ENCODE data around the gene UFC1. TPM values are rescaled to one million over a fixed set of nuclear protein-coding genes. Genes with fewer than 3 reads are reported as not detected.

UFC1 gene
- total and polyA plus RNA-seq, 2 donors (not counting 1 experiment from before 2014, with no cell fraction given): 91.0 to 128 TPM

- H3K9me3 Mint-ChIP-seq (ENCODE audit: insufficient read depth): no peaks in the 10 kb centered on the region
- H3K27me3 ChIP-seq (replicated peaks in 1 of 4; ENCODE audit: control extremely low read depth in 1 of 4, control insufficient read depth in 3 of 4, insufficient read depth in 4 of 4, low read length in 3 of 4): no peaks in the 10 kb centered on the region
- peaks cover 26% of the 10 kb centered on the region for H3K79me2 ChIP-seq (ENCODE audit: control insufficient read depth, insufficient read depth, low read length)
- H3K27me3 Mint-ChIP-seq: no peaks in the 10 kb centered on the region
- no peak overlapping the region for H3K4me3 Mint-ChIP-seq
- no peaks in the 10 kb centered on the region for H3K9me3 ChIP-seq (ENCODE audit: control extremely low read depth in 1 of 3, control insufficient read depth in 2 of 3, insufficient read depth in 1 of 3, low read length in 2 of 3)
- H3K27ac Mint-ChIP-seq: peak overlapping the region; percentile 61
- no peak overlapping the region for H3K4me2 ChIP-seq (replicated peaks; ENCODE audit: low read depth, low read length, poor library complexity, severe bottlenecking)
- H4K20me1 ChIP-seq (ENCODE audit: control insufficient read depth, insufficient read depth, low read length, poor library complexity, severe bottlenecking): no peaks in the 10 kb centered on the region
- ChIA-PET POLR2A (no interaction called here), CTCF (interaction anchor here (0.9 kb wide), 1 partner anchor 13 kb away, joined by 4 read pairs; the partner anchor contains the start of gene NDUFS2)
- peaks cover 72% of the 10 kb centered on the region for H3K4me1 Mint-ChIP-seq
- TF ChIP-seq CTCF (IDR thresholded peaks at IDR 0.05) (no peak), EZH2 (IDR thresholded peaks at IDR 0.05; ENCODE audit: borderline replicate concordance, insufficient read depth, low read depth, low read length, poor library complexity, severe bottlenecking) (no peak)
- ATAC-seq (ENCODE audit: low read depth): no peak
- no peak for DNase-seq
- H3K9ac ChIP-seq (ENCODE audit: low read length): no peak overlapping the region
- H3K4me3 ChIP-seq (ENCODE audit: control extremely low read depth in 1 of 5, extremely low read depth in 1 of 5, insufficient read depth in 1 of 5, low read depth in 2 of 5, low read length in 4 of 5): no peak overlapping the region
- H3K27ac ChIP-seq (ENCODE audit: low read length in 2 of 2): peak overlapping the region in 1 of 2 donors; percentile 53
- no peaks in the 10 kb centered on the region for H3K36me3 ChIP-seq (replicated peaks in 1 of 2; ENCODE audit: control extremely low read depth in 1 of 2, control insufficient read depth in 1 of 2, extremely low read depth in 1 of 2, insufficient read depth in 2 of 2, low read length in 1 of 2)
- 100% methylated on average over 2 of the region's 5 CpGs for WGBS (ENCODE audit: insufficient coverage)
- H2AFZ ChIP-seq (ENCODE audit: insufficient read depth, low read depth, low read length, poor library complexity, severe bottlenecking): no peak overlapping the region
- intact Hi-C loops (cut with micrococcal nuclease): loop anchor here (5.0 kb wide), 1 partner anchor 37 kb away; the partner anchor contains the start of gene UFC1
- H3K4me1 ChIP-seq (ENCODE audit: control insufficient read depth in 2 of 2, insufficient read depth in 2 of 2, low read length in 2 of 2): peaks cover 67 to 82% of the 10 kb centered on the region in 2 donors
Measured at GRCh38 chr1:161189036-161189435, 35.3 kb downstream of the UFC1 start.

- Histone ChIP-seq H3K27ac (ENCODE audit: low read length in 2 of 2) (no peak overlapping the region), H2AFZ (ENCODE audit: insufficient read depth, low read depth, low read length, poor library complexity, severe bottlenecking) (no peak overlapping the region), H3K9ac (ENCODE audit: low read length) (no peak overlapping the region), H3K79me2 (ENCODE audit: control insufficient read depth, insufficient read depth, low read length) (peaks cover 26% of the 10 kb centered on the region), H3K4me1 (ENCODE audit: control insufficient read depth in 2 of 2, insufficient read depth in 2 of 2, low read length in 2 of 2) (peaks cover 72 to 82% of the 10 kb centered on the region in 2 donors), H3K36me3 (replicated peaks in 1 of 2; ENCODE audit: control extremely low read depth in 1 of 2, control insufficient read depth in 1 of 2, extremely low read depth in 1 of 2, insufficient read depth in 2 of 2, low read length in 1 of 2) (no peaks in the 10 kb centered on the region), H4K20me1 (ENCODE audit: control insufficient read depth, insufficient read depth, low read length, poor library complexity, severe bottlenecking) (no peaks in the 10 kb centered on the region), H3K27me3 (replicated peaks in 1 of 4; ENCODE audit: control extremely low read depth in 1 of 4, control insufficient read depth in 3 of 4, insufficient read depth in 4 of 4, low read length in 3 of 4) (no peaks in the 10 kb centered on the region), H3K4me3 (ENCODE audit: control extremely low read depth in 1 of 5, extremely low read depth in 1 of 5, insufficient read depth in 1 of 5, low read depth in 2 of 5, low read length in 4 of 5) (no peak overlapping the region), H3K4me2 (replicated peaks; ENCODE audit: low read depth, low read length, poor library complexity, severe bottlenecking) (no peak overlapping the region), H3K9me3 (ENCODE audit: control extremely low read depth in 1 of 3, control insufficient read depth in 2 of 3, insufficient read depth in 1 of 3, low read length in 2 of 3) (no peaks in the 10 kb centered on the region)
- 93% methylated on average over 20 of the region's 22 CpGs for WGBS (ENCODE audit: insufficient coverage)
- POLR2A ChIA-PET: interaction anchor here (0.5 to 1.2 kb wide), 4 partner anchors 11 to 127 kb away, joined by 3 to 8 read pairs (median 4); partner anchors contain the start of gene UFC1
- no peaks in the 10 kb centered on the region for H3K9me3 Mint-ChIP-seq (ENCODE audit: insufficient read depth)
- peaks cover 71% of the 10 kb centered on the region for H3K4me1 Mint-ChIP-seq
- DNase-seq (no peak), ATAC-seq (ENCODE audit: low read depth) (no peak)
- intact Hi-C loops (cut with micrococcal nuclease): loop anchor here (5.0 kb wide), 1 partner anchor 36 kb away; the partner anchor contains the start of gene TOMM40L
- H3K4me3 Mint-ChIP-seq: no peak overlapping the region
- TF ChIP-seq EZH2 (IDR thresholded peaks at IDR 0.05; ENCODE audit: borderline replicate concordance, insufficient read depth, low read depth, low read length, poor library complexity, severe bottlenecking) (no peak), CTCF (IDR thresholded peaks at IDR 0.05) (no peak)
- no peak overlapping the region for H3K27ac Mint-ChIP-seq
- CTCF ChIA-PET: interaction anchor here (0.8 to 4.8 kb wide), 21 partner anchors 9 to 193 kb away, joined by 3 to 64 read pairs (median 4); partner anchors contain the start of genes DEDD, NDUFS2, PPOX and TOMM40L
- no peaks in the 10 kb centered on the region for H3K27me3 Mint-ChIP-seq
Measured at GRCh38 chr1:161190962-161191521, 37.3 kb downstream of the UFC1 start.
